HG03432 (cell line): Measurements from ENCODE around the gene PLXNB3.

Experiments used
- ATAC-seq: cut with Tn5 transposase; IDR thresholded peaks from one replicate; pipeline ENCODE4 v1.9.1; 2021; ENCODE audit warnings: mild to moderate bottlenecking, moderate library complexity; ENCODE audit not compliant: unreplicated experiment

Gene PLXNB3

GRCh38 chrX:153772316-153773217, 8.5 kb downstream of the PLXNB3 start:
- ATAC-seq: no peak

GRCh38 chrX:153773218-153773611, 9.2 kb downstream of the PLXNB3 start:
- no peak for ATAC-seq

- ATAC-seq: no peak
These were observed 9.9 kb downstream of the PLXNB3 start for GRCh38 chrX:153773741-153774575.

- ATAC-seq: no peak
These were observed 10.7 kb downstream of the PLXNB3 start for GRCh38 chrX:153774576-153775292.

GRCh38 chrX:153775293-153776119, 11.5 kb downstream of the PLXNB3 start:
- no peak for ATAC-seq

GRCh38 chrX:153776120-153776599, 12.1 kb downstream of the PLXNB3 start:
- ATAC-seq: no peak

GRCh38 chrX:153776611-153777045, 12.6 kb downstream of the PLXNB3 start:
- no peak for ATAC-seq

GRCh38 chrX:153777261-153778090, 13.4 kb downstream of the PLXNB3 start:
- no peak for ATAC-seq

- ATAC-seq: no peak
These were observed 14.1 kb downstream of the PLXNB3 start for GRCh38 chrX:153778181-153778580.

- ATAC-seq: no peak
These were observed 14.6 kb downstream of the PLXNB3 start for GRCh38 chrX:153778684-153779101.

GRCh38 chrX:153779891-153780677, 16.0 kb downstream of the PLXNB3 start:
- no peak for ATAC-seq

- ATAC-seq: no peak
These were observed 16.8 kb downstream of the PLXNB3 start, which contains the start of gene SRPK3 for GRCh38 chrX:153780678-153781427. SRPK3 (plus strand) TSS chrX:153781041; CDS start chrX:153781087, 46 bp downstream.

GRCh38 chrX:153781428-153782047, 17.5 kb downstream of the PLXNB3 start:
- no peak for ATAC-seq

GRCh38 chrX:153782313-153782712, 18.3 kb downstream of the PLXNB3 start:
- ATAC-seq: no peak

- ATAC-seq: no peak
These were observed 18.8 kb downstream of the PLXNB3 start for GRCh38 chrX:153782871-153783270.

GRCh38 chrX:153783378-153784013, 19.4 kb downstream of the PLXNB3 start:
- ATAC-seq: no peak
